HEK293 (cell line): ENCODE data around the gene CCL18.
"Not testable (repeated sequence)": the region's sequence is repeated elsewhere in the genome, so short reads cannot be mapped to it uniquely, and the experiment has no call there.

Experiments
- CTCF ChIP-seq: fragments of 450-650 bp; formaldehyde crosslinking; IDR thresholded peaks from 2 replicates; pipeline ENCODE4 v1.5.1; 2016; ENCODE audit warnings: missing biosample characterization, missing genetic modification characterization
- ELK4 ChIP-seq: IDR thresholded peaks from 2 replicates; pipeline ENCODE4 v1.6.1; 2011; ENCODE audit warnings: mild to moderate bottlenecking, low read depth, low read length, borderline replicate concordance
- ZBTB11 ChIP-seq: fragments of 450-650 bp; formaldehyde crosslinking; conservative IDR thresholded peaks from 2 replicates; pipeline ENCODE4 v1.5.1; 2016; ENCODE audit warnings: low read depth, missing biosample characterization, missing genetic modification characterization
- ZBTB48 ChIP-seq: fragments of 450-650 bp; formaldehyde crosslinking; IDR thresholded peaks from 2 replicates; pipeline ENCODE4 v1.5.1; 2016; ENCODE audit warnings: missing biosample characterization, missing genetic modification characterization
- ZNF510 ChIP-seq: fragments of 450-650 bp; formaldehyde crosslinking; IDR thresholded peaks from 2 replicates; pipeline ENCODE4 v1.5.1; 2018; ENCODE audit warnings: mild to moderate bottlenecking, missing genetic modification characterization, missing biosample characterization; ENCODE audit not compliant: insufficient replicate concordance
- ZNF513 ChIP-seq: fragments of 450-650 bp; IDR thresholded peaks from 2 replicates; pipeline ENCODE4 v1.5.1; 2018; ENCODE audit warnings: missing biosample characterization, missing genetic modification characterization
- ZNF626 ChIP-seq: fragments of 450-650 bp; sonication (Bioruptor Pico); formaldehyde crosslinking; IDR thresholded peaks from 2 replicates; pipeline ENCODE4 v1.5.1; 2018; ENCODE audit warnings: missing biosample characterization, missing genetic modification characterization, inconsistent platforms
- ZNF654 ChIP-seq: fragments of 450-650 bp; formaldehyde crosslinking; IDR thresholded peaks from 2 replicates; pipeline ENCODE4 v1.5.1; 2016; ENCODE audit warnings: low read depth, missing biosample characterization, missing genetic modification characterization
- ZNF785 ChIP-seq: fragments of 450-650 bp; formaldehyde crosslinking; IDR thresholded peaks from 2 replicates; pipeline ENCODE4 v1.5.1; 2016; ENCODE audit warnings: missing biosample characterization, missing genetic modification characterization
- ZSCAN30 ChIP-seq: fragments of 450-650 bp; IDR thresholded peaks from 2 replicates; pipeline ENCODE4 v1.5.1; 2018; ENCODE audit warnings: missing biosample characterization, mild to moderate bottlenecking, missing genetic modification characterization, moderate library complexity

GRCh38 chr17:36104246-36104645, 40.2 kb downstream of the CCL18 start:
- not testable (repeated sequence) for TF ChIP-seq ELK4; CTCF (tag by site-specific recombination); ZNF654 (tag by site-specific recombination); ZNF626 (tag by site-specific recombination); ZSCAN30 (tag by site-specific recombination); ZNF510; ZBTB11 (tag by site-specific recombination); ZNF513; ZBTB48 (tag by site-specific recombination); ZNF785 (tag by site-specific recombination)
